SK-N-SH treated with all-trans-retinoic acid at 6 μM for 48 hours (cell line): ENCODE data around the gene NAPSA.
"Not testable (repeated sequence)": the region's sequence is repeated elsewhere in the genome, so short reads cannot be mapped to it uniquely, and the experiment has no call there.

Source experiments
- ATAC-seq: fragments of 200-7000 bp; cut with Tn5 transposase; 3 replicates; pipeline ENCODE4 v1.9.1; 2020; ENCODE audit warnings: mild to moderate bottlenecking, moderate library complexity
- ARNTL ChIP-seq: fragments of 450-650 bp; formaldehyde crosslinking; IDR thresholded peaks from 2 replicates; pipeline ENCODE4 v1.5.0; 2020; ENCODE audit warnings: low read depth, mild to moderate bottlenecking, moderate library complexity, borderline replicate concordance
- BACH2 ChIP-seq: fragments of 250-450 bp; sonication (Bioruptor Pico); IDR thresholded peaks from 2 replicates; pipeline ENCODE4 v1.9.0; 2021; ENCODE audit warnings: mild to moderate bottlenecking, borderline replicate concordance
- CSDC2 ChIP-seq: fragments of 250-450 bp; sonication (Bioruptor Pico); IDR thresholded peaks from 2 replicates; pipeline ENCODE4 v1.5.0; 2020; ENCODE audit warnings: mild to moderate bottlenecking, moderate library complexity
- ESRRG ChIP-seq: fragments of 250-450 bp; sonication (Bioruptor Pico); IDR thresholded peaks from 2 replicates; pipeline ENCODE4 v1.6.1; 2021; ENCODE audit warnings: mild to moderate bottlenecking
- GLIS3 ChIP-seq: fragments of 250-450 bp; sonication (Bioruptor Pico); IDR thresholded peaks from 2 replicates; pipeline ENCODE4 v1.5.0; 2020; ENCODE audit warnings: mild to moderate bottlenecking, moderate library complexity
- ISL1 ChIP-seq: fragments of 250-450 bp; sonication (Bioruptor Pico); IDR thresholded peaks from 2 replicates; pipeline ENCODE4 v2.1.2; 2022; ENCODE audit warnings: mild to moderate bottlenecking, moderate library complexity
- OSR1 ChIP-seq: fragments of 250-450 bp; sonication (Bioruptor Pico); IDR thresholded peaks from 2 replicates; pipeline ENCODE4 v1.8.0; 2022; ENCODE audit warnings: moderate library complexity, mild to moderate bottlenecking, inconsistent platforms
- RARB ChIP-seq: fragments of 250-450 bp; sonication (Bioruptor Pico); IDR thresholded peaks from 2 replicates; pipeline ENCODE4 v1.8.0; 2021; ENCODE audit warnings: mild to moderate bottlenecking, moderate library complexity
- SNAI2 ChIP-seq: fragments of 250-450 bp; sonication (Bioruptor Pico); IDR thresholded peaks from 2 replicates; pipeline ENCODE4 v1.5.0; 2020; ENCODE audit warnings: mild to moderate bottlenecking, moderate library complexity
- ZNF70 ChIP-seq: fragments of 450-650 bp; formaldehyde crosslinking; IDR thresholded peaks from 2 replicates; pipeline ENCODE4 v1.5.0; 2020; ENCODE audit warnings: mild to moderate bottlenecking, moderate library complexity
- ZNF8 ChIP-seq: fragments of 450-650 bp; formaldehyde crosslinking; IDR thresholded peaks from 2 replicates; pipeline ENCODE4 v1.5.0; 2020; ENCODE audit warnings: mild to moderate bottlenecking, moderate library complexity
- TF ChIP-seq, protein P1 (sequence below): fragments of 250-450 bp; sonication (Bioruptor Pico); IDR thresholded peaks from 2 replicates; pipeline ENCODE4 v1.5.1; 2021; ENCODE audit warnings: mild to moderate bottlenecking, moderate library complexity
- TF ChIP-seq, protein P2 (sequence below): fragments of 250-450 bp; sonication (Bioruptor Pico); IDR thresholded peaks from 2 replicates; pipeline ENCODE4 v1.5.1; 2020; ENCODE audit warnings: low read depth, mild to moderate bottlenecking, moderate library complexity
- TF ChIP-seq, protein P3 (sequence below): fragments of 250-450 bp; sonication (Bioruptor Pico); IDR thresholded peaks from 2 replicates; pipeline ENCODE4 v1.5.0; 2020; ENCODE audit warnings: mild to moderate bottlenecking, moderate library complexity
- TF ChIP-seq, protein P4 (sequence below): fragments of 250-450 bp; sonication (Bioruptor Pico); IDR thresholded peaks from 2 replicates; pipeline ENCODE4 v1.8.0; 2021; ENCODE audit warnings: low read depth, mild to moderate bottlenecking, moderate library complexity, borderline replicate concordance
- TF ChIP-seq, protein P5 (sequence below): fragments of 250-450 bp; sonication (Bioruptor Pico); IDR thresholded peaks from 2 replicates; pipeline ENCODE4 v1.8.0; 2020; ENCODE audit warnings: mild to moderate bottlenecking, moderate library complexity, borderline replicate concordance

The NAPSA gene

DNA sequence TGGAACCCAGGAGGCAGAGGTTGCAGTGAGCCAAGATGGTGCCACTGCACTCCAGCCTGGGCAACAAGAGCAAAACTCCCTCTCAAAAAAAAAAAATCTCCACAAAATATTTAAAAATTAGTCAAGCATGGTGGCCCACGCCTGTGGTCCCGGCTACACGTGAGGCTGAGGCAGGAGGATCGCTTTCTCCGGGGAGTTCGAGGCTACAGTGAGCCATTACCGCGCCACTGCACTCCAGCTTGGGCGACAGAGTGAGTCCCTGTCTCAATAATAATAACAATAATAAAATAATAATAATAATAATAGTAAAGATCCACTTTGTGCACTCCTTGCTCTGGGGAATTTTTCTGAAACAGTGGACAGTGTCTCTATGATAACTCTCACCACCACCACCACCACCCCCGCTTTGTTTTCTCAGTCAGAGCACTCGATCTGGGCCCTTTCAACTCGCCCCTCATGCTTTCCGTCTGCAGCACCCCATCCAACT is 8.7 kb downstream of the NAPSA start:
- no peak for TF ChIP-seq ESRRG (CRISPR knock-in tag)
- TF ChIP-seq, protein P1, sequence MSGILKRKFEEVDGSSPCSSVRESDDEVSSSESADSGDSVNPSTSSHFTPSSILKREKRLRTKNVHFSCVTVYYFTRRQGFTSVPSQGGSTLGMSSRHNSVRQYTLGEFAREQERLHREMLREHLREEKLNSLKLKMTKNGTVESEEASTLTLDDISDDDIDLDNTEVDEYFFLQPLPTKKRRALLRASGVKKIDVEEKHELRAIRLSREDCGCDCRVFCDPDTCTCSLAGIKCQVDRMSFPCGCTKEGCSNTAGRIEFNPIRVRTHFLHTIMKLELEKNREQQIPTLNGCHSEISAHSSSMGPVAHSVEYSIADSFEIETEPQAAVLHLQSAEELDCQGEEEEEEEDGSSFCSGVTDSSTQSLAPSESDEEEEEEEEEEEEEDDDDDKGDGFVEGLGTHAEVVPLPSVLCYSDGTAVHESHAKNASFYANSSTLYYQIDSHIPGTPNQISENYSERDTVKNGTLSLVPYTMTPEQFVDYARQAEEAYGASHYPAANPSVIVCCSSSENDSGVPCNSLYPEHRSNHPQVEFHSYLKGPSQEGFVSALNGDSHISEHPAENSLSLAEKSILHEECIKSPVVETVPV (CRISPR knock-in tag) = no peak
- no peak for TF ChIP-seq ISL1 (CRISPR knock-in tag)
- TF ChIP-seq, protein P2, sequence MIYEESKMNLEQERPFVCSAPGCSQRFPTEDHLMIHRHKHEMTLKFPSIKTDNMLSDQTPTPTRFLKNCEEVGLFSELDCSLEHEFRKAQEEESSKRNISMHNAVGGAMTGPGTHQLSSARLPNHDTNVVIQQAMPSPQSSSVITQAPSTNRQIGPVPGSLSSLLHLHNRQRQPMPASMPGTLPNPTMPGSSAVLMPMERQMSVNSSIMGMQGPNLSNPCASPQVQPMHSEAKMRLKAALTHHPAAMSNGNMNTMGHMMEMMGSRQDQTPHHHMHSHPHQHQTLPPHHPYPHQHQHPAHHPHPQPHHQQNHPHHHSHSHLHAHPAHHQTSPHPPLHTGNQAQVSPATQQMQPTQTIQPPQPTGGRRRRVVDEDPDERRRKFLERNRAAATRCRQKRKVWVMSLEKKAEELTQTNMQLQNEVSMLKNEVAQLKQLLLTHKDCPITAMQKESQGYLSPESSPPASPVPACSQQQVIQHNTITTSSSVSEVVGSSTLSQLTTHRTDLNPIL (CRISPR knock-in tag) = no peak
- TF ChIP-seq CSDC2 (CRISPR knock-in tag) = no peak
- no peak for TF ChIP-seq SNAI2
- TF ChIP-seq, protein P3, sequence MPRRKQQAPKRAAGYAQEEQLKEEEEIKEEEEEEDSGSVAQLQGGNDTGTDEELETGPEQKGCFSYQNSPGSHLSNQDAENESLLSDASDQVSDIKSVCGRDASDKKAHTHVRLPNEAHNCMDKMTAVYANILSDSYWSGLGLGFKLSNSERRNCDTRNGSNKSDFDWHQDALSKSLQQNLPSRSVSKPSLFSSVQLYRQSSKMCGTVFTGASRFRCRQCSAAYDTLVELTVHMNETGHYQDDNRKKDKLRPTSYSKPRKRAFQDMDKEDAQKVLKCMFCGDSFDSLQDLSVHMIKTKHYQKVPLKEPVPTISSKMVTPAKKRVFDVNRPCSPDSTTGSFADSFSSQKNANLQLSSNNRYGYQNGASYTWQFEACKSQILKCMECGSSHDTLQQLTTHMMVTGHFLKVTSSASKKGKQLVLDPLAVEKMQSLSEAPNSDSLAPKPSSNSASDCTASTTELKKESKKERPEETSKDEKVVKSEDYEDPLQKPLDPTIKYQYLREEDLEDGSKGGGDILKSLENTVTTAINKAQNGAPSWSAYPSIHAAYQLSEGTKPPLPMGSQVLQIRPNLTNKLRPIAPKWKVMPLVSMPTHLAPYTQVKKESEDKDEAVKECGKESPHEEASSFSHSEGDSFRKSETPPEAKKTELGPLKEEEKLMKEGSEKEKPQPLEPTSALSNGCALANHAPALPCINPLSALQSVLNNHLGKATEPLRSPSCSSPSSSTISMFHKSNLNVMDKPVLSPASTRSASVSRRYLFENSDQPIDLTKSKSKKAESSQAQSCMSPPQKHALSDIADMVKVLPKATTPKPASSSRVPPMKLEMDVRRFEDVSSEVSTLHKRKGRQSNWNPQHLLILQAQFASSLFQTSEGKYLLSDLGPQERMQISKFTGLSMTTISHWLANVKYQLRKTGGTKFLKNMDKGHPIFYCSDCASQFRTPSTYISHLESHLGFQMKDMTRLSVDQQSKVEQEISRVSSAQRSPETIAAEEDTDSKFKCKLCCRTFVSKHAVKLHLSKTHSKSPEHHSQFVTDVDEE = no peak
- TF ChIP-seq, all 23 proteins: peak for 0
- no peak for ATAC-seq

DNA sequence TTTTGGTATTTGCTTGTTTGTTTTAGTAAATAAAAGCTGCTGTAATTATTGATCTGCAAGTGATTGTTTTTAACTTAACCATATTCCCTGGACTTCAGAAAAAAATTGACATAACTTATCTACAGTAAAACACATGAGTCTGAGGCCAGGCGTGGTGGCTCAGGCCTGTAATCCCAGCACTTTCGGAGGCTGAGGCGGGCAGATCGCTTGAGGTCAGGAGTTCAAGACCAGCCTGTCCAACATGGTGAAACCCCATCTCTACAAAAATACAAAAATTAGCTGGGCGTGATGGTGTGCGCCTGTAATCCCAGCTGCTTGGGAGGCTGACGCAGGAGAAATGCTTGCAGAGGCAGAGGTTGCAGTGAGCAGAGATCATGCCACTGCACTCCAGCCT is 12.0 kb downstream of the NAPSA start:
- not testable (repeated sequence) for ATAC-seq

DNA sequence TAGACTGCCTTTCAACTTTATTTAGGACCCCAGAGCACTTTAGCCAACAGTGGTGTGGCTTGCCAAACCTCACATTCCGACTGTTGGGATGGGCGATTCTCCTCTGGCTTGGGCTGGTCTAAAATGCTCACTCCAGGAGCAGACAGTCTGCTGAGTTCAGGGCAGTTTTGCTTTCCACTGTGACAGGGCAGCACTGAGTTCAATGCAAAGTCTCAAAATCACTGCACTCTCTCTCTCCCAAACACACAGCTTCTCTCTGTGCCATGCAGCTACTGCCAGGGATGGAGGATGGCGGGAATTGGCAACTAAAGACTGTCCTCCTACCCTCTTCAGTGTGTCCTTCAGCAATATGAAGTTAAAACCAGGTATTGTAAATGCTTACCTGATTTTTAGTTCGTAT is 13.2 kb downstream of the NAPSA start:
- TF ChIP-seq, protein P4, sequence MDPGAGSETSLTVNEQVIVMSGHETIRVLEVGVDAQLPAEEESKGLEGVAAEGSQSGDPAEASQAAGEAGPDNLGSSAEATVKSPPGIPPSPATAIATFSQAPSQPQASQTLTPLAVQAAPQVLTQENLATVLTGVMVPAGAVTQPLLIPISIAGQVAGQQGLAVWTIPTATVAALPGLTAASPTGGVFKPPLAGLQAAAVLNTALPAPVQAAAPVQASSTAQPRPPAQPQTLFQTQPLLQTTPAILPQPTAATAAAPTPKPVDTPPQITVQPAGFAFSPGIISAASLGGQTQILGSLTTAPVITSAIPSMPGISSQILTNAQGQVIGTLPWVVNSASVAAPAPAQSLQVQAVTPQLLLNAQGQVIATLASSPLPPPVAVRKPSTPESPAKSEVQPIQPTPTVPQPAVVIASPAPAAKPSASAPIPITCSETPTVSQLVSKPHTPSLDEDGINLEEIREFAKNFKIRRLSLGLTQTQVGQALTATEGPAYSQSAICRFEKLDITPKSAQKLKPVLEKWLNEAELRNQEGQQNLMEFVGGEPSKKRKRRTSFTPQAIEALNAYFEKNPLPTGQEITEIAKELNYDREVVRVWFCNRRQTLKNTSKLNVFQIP (CRISPR knock-in tag) = no peak
- ATAC-seq = no peak

DNA sequence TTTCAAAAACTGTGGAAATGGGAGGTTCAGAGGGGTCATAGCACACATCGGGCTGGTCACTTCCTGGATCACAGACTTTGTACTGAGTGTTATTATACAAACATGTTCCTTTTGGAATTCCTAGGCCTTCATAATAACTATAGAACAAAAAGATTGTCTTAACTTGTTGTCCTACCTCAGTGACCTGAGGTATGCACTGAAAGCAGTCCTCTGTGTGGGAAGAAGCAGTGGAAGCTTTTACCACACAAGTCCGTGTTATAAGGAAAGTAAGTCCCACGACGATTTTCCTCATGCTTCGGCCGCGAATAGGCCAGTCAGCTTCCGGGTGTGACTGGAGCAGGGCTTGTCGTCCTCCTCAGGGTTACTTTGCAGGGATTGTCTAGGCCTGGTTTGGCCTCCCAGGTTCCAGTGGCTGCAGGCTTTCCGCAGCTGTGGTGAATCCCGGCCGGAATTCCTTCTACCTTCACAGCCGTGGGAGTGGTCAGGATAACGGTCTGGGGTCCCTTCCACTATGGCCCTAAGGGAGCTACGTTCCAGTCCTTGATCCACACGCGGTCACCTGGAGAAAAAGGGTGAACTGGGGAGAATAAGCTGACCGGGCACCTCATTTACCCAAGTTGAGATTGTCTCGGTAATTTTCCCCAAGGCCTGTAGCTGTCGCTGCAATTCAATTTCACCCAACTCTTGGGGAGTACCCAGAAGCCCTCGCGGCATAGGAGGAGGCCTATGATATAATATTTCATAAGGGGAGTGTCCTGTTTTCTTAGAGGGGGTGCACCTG is 16.0 kb downstream of the NAPSA start:
- TF ChIP-seq, protein P4 (CRISPR knock-in tag) = no peak
- TF ChIP-seq OSR1 = no peak
- TF ChIP-seq ISL1 (CRISPR knock-in tag) = no peak
- no peak for TF ChIP-seq SNAI2
- no peak for TF ChIP-seq CSDC2 (CRISPR knock-in tag)
- TF ChIP-seq GLIS3 = no peak
- no peak for TF ChIP-seq ZNF70
- TF ChIP-seq RARB (CRISPR knock-in tag) = no peak
- no peak for TF ChIP-seq BACH2 (CRISPR knock-in tag)
- TF ChIP-seq, protein P3 = no peak
- TF ChIP-seq, protein P1 (CRISPR knock-in tag) = no peak
- TF ChIP-seq, protein P5, sequence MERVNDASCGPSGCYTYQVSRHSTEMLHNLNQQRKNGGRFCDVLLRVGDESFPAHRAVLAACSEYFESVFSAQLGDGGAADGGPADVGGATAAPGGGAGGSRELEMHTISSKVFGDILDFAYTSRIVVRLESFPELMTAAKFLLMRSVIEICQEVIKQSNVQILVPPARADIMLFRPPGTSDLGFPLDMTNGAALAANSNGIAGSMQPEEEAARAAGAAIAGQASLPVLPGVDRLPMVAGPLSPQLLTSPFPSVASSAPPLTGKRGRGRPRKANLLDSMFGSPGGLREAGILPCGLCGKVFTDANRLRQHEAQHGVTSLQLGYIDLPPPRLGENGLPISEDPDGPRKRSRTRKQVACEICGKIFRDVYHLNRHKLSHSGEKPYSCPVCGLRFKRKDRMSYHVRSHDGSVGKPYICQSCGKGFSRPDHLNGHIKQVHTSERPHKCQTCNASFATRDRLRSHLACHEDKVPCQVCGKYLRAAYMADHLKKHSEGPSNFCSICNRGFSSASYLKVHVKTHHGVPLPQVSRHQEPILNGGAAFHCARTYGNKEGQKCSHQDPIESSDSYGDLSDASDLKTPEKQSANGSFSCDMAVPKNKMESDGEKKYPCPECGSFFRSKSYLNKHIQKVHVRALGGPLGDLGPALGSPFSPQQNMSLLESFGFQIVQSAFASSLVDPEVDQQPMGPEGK = no peak
- TF ChIP-seq ZNF8 (CRISPR knock-in tag) = no peak
- no peak for TF ChIP-seq ARNTL
- no peak for ATAC-seq

DNA sequence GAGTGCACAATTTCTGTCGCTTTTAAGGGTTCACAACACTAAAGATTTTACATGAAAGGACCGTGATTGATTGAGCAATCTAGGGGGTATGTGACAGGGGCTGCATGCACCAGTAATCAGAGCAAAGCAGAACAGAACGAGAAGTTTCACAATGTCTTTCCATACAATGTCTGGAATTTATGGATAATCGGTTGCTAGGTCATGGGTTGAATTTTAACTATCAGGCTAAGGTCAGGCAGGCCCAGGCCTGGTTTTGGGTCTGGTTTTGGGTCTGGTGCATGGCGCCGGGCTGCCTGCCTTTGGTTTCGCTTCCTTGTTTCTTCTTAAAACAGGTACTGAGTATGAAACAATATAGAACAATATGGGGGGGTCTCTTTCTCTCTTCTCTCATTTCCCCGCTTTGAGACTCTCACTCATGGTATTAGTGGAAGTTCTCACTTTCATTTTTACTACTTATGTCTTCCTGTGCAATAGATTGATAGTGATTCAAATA is 18.3 kb downstream of the NAPSA start:
- not testable (repeated sequence) for ATAC-seq
